ENCODE measurements around the gene ADAM22. TPM values are rescaled to one million over a fixed set of nuclear protein-coding genes. Genes with fewer than 3 reads are reported as not detected.

Gene ADAM22
- total and polyA plus RNA-seq, 2 donors (not counting 1 experiment from before 2014, with no cell fraction given), result 0.18 to 0.66 TPM

DNA sequence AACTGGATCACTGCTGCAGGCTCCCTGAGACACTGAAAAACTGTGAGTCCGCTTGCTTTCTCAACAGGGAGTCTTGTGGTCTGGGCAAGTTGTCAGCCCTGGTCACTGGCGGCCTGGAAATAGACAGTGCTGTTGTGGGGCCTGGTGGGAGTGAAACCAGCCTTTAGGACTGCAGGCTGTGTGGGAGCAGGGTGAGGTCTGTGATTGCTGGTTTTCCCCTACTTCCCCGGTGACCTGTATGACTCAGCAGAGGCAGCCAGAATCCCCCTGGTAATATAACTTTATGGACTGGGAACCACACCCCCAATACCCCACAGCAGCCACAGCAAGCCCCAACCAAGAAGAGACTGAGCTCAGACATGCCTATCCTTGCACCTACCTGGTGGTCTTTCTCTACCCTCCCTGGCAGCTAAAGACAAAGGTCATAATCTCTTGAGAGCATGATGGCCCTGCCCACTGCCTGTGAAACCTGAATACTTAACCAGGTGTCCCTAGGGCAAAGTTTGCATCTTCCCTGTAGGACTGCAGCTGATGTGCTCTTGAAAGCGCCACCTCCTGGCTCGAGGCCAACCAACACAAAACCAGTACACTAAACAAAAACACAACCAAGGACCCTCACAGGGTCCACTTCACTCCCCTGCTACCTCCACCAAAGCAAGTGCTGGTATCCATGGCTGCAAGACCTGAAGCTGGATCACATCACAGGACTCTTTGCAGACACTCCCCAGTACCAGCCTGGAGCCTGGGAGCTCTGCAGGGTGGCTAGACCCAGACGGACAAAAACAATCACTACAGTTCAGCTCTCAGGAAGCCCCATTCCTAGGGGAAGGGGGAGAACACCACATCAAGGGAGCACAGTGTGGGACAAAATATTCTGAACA, 7.2 kb upstream of the ADAM22 start:
- H4K20me1 ChIP-seq (ENCODE audit: control insufficient read depth, extremely low read depth, insufficient read depth, low read length), result no peaks in the 10 kb centered on the region
- TF ChIP-seq, protein P1, sequence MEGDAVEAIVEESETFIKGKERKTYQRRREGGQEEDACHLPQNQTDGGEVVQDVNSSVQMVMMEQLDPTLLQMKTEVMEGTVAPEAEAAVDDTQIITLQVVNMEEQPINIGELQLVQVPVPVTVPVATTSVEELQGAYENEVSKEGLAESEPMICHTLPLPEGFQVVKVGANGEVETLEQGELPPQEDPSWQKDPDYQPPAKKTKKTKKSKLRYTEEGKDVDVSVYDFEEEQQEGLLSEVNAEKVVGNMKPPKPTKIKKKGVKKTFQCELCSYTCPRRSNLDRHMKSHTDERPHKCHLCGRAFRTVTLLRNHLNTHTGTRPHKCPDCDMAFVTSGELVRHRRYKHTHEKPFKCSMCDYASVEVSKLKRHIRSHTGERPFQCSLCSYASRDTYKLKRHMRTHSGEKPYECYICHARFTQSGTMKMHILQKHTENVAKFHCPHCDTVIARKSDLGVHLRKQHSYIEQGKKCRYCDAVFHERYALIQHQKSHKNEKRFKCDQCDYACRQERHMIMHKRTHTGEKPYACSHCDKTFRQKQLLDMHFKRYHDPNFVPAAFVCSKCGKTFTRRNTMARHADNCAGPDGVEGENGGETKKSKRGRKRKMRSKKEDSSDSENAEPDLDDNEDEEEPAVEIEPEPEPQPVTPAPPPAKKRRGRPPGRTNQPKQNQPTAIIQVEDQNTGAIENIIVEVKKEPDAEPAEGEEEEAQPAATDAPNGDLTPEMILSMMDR (conservative IDR thresholded peaks at IDR 0.05 in 1 of 2, IDR thresholded peaks at IDR 0.05 in 1 of 2; ENCODE audit: low read depth in 1 of 2, low read length in 2 of 2), result no peak
- TF ChIP-seq EZH2 (IDR thresholded peaks at IDR 0.05; ENCODE audit: low read length, missing control alignments), result no peak
- no peaks in the 10 kb centered on the region for H3K27me3 ChIP-seq (ENCODE audit: control insufficient read depth, insufficient read depth, low read length)
- H3K9me3 ChIP-seq (ENCODE audit: control insufficient read depth, insufficient read depth, low read depth, low read length), result no peaks in the 10 kb centered on the region
- no peak overlapping the region for H3K4me2 ChIP-seq (ENCODE audit: extremely low read depth, insufficient read depth, low read length)
- no peaks in the 10 kb centered on the region for H3K4me1 ChIP-seq (ENCODE audit: control insufficient read depth, extremely low read depth, insufficient read depth, low read length)
- no peak overlapping the region for H2AFZ ChIP-seq (ENCODE audit: low read length)
- H3K27ac ChIP-seq (ENCODE audit: insufficient read depth, low read length), result no peak overlapping the region
- DNase-seq (ENCODE audit: low read depth in 2 of 2), result peak in 1 of 2 donors; percentile 74
- H3K36me3 ChIP-seq (ENCODE audit: control insufficient read depth, insufficient read depth, low read length), result no peaks in the 10 kb centered on the region
- H3K79me2 ChIP-seq (ENCODE audit: control insufficient read depth, insufficient read depth, low read length), result no peaks in the 10 kb centered on the region
- no peak overlapping the region for H3K4me3 ChIP-seq (replicated peaks in 1 of 4; ENCODE audit: control extremely low read depth in 1 of 4, insufficient read depth in 1 of 4, low read depth in 3 of 4, low read length in 4 of 4)
- H3K9ac ChIP-seq (ENCODE audit: insufficient read depth, low read length), result no peak overlapping the region

DNA sequence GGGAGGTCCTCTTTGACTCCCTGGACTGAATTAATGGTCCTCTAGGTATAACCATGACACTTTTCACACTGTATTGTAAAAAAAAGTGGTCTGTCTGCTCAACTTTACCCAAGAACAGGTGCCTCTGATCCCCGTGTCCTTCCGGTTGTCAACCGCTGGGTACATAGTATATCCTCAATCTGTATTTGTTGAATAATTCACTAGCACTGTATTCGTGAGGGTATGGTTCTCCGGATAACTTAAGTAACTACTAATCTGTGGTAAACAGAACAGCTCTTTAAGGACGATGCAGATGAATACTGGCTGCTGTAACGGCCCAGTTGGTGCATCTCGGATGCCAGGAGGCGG, 472 bp upstream of the ADAM22 start:
- H2AFZ ChIP-seq (ENCODE audit: low read length), result peak overlapping the region; percentile 82
- H3K36me3 ChIP-seq (ENCODE audit: control insufficient read depth, insufficient read depth, low read length), result no peaks in the 10 kb centered on the region
- H3K27me3 ChIP-seq (ENCODE audit: control insufficient read depth, insufficient read depth, low read length), result peaks cover 2% of the 10 kb centered on the region
- H4K20me1 ChIP-seq (ENCODE audit: control insufficient read depth, extremely low read depth, insufficient read depth, low read length), result no peaks in the 10 kb centered on the region
- no peak overlapping the region for H3K27ac ChIP-seq (ENCODE audit: insufficient read depth, low read length)
- DNase-seq (ENCODE audit: low read depth in 2 of 2), result no peak
- H3K4me2 ChIP-seq (ENCODE audit: extremely low read depth, insufficient read depth, low read length), result peak overlapping the region; percentile 86
- H3K9ac ChIP-seq (ENCODE audit: insufficient read depth, low read length), result no peak overlapping the region
- H3K4me1 ChIP-seq (ENCODE audit: control insufficient read depth, extremely low read depth, insufficient read depth, low read length), result no peaks in the 10 kb centered on the region
- TF ChIP-seq, protein P1 (conservative IDR thresholded peaks at IDR 0.05 in 1 of 2, IDR thresholded peaks at IDR 0.05 in 1 of 2; ENCODE audit: low read depth in 1 of 2, low read length in 2 of 2), result no peak
- TF ChIP-seq EZH2 (IDR thresholded peaks at IDR 0.05; ENCODE audit: low read length, missing control alignments), result no peak
- peak overlapping the region in 3 of 4 experiments; percentile 50 to 66 (median 62) for H3K4me3 ChIP-seq (replicated peaks in 1 of 4; ENCODE audit: control extremely low read depth in 1 of 4, insufficient read depth in 1 of 4, low read depth in 3 of 4, low read length in 4 of 4)
- H3K9me3 ChIP-seq (ENCODE audit: control insufficient read depth, insufficient read depth, low read depth, low read length), result no peaks in the 10 kb centered on the region
- H3K79me2 ChIP-seq (ENCODE audit: control insufficient read depth, insufficient read depth, low read length), result no peaks in the 10 kb centered on the region

DNA sequence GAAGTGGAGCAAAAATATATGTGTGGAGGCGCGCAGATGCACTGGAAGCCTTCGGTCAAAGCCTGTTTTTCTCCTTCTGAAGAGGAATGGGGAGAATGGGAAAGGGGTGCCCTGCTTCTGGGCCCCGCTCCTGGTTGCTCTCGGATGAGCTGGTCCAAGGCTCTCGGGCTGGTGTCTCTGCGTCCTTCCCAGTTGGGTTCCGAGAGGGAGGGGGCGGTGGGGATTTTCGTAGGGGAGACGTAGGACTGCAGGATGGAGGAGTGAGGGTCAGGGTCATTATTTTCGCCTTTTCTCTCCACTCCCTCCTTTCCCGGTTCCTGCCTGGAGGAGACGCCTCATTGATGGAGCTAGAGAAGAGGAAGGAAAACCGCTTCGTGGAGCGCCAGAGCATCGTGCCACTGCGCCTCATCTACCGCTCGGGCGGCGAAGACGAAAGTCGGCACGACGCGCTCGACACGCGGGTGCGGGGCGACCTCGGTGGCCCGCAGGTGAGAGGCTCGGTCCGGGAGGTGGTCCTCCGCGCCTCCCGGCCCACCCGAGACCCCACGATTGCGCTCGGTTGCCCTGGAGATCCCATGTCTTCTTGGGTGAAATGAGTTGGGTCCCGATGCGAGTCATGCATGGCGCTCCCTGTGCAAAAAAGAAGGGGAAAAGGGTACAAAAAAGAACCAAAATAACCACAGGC, 790 bp downstream of the ADAM22 start:
- no peaks in the 10 kb centered on the region for H3K9me3 ChIP-seq (ENCODE audit: control insufficient read depth, insufficient read depth, low read depth, low read length)
- TF ChIP-seq, protein P1 (conservative IDR thresholded peaks at IDR 0.05 in 1 of 2, IDR thresholded peaks at IDR 0.05 in 1 of 2; ENCODE audit: low read depth in 1 of 2, low read length in 2 of 2), result no peak
- peak; percentile 41 for TF ChIP-seq EZH2 (IDR thresholded peaks at IDR 0.05; ENCODE audit: low read length, missing control alignments)
- peak overlapping the region; percentile 82 for H2AFZ ChIP-seq (ENCODE audit: low read length)
- peak overlapping the region; percentile 50 to 73 (median 60) for H3K4me3 ChIP-seq (replicated peaks in 1 of 4; ENCODE audit: control extremely low read depth in 1 of 4, insufficient read depth in 1 of 4, low read depth in 3 of 4, low read length in 4 of 4)
- H3K36me3 ChIP-seq (ENCODE audit: control insufficient read depth, insufficient read depth, low read length), result no peaks in the 10 kb centered on the region
- H3K27ac ChIP-seq (ENCODE audit: insufficient read depth, low read length), result no peak overlapping the region
- peaks cover 2% of the 10 kb centered on the region for H3K27me3 ChIP-seq (ENCODE audit: control insufficient read depth, insufficient read depth, low read length)
- no peak overlapping the region for H3K9ac ChIP-seq (ENCODE audit: insufficient read depth, low read length)
- H3K4me1 ChIP-seq (ENCODE audit: control insufficient read depth, extremely low read depth, insufficient read depth, low read length), result no peaks in the 10 kb centered on the region
- DNase-seq (ENCODE audit: low read depth in 2 of 2), result peak; percentile 23 to 27
- peak overlapping the region; percentile 86 for H3K4me2 ChIP-seq (ENCODE audit: extremely low read depth, insufficient read depth, low read length)
- H4K20me1 ChIP-seq (ENCODE audit: control insufficient read depth, extremely low read depth, insufficient read depth, low read length), result no peaks in the 10 kb centered on the region
- no peaks in the 10 kb centered on the region for H3K79me2 ChIP-seq (ENCODE audit: control insufficient read depth, insufficient read depth, low read length)
